Gastroesophageal sphincter (tissue), 4 donors: ENCODE data around the gene SHLD1. TPM values are rescaled to one million over a fixed set of nuclear protein-coding genes. Genes with fewer than 3 reads are reported as not detected.
A peak's percentile ranks its signal among the peaks of the same experiment; 100 is the strongest.
"Not testable (repeated sequence)": the region's sequence is repeated elsewhere in the genome, so short reads cannot be mapped to it uniquely, and the experiment has no call there.

ENCODE experiments used
- ATAC-seq: fragments of 150-250 bp; one replicate; pipeline ENCODE4 v1.9.1; 2016; ENCODE audit warnings: mild to moderate bottlenecking, moderate library complexity
- H3K27ac ChIP-seq, 4 donors: fragments of 200-600 bp; sonication (generic) in 3 of 4; 1 replicate in 3 of 4; 2 replicates in 1 of 4; pipeline ENCODE4 v1.5.1; 2016 to 2019
- H3K27me3 ChIP-seq: fragments of 200-600 bp; sonication (generic); one replicate; pipeline ENCODE4 v1.5.1; 2019
- H3K36me3 ChIP-seq, 2 donors: fragments of 200-600 bp; sonication (generic); one replicate each; pipeline ENCODE4 v1.5.1; 2019; ENCODE audit warnings: control low read depth in 1 of 2
- H3K4me1 ChIP-seq, 3 donors: fragments of 200-600 bp; sonication (generic); 1 replicate in 2 of 3; 2 replicates in 1 of 3; pipeline ENCODE4 v1.5.1; 2016 to 2019; ENCODE audit warnings: control low read depth in 2 of 3
- H3K4me3 ChIP-seq, 2 donors: fragments of 200-600 bp; sonication (generic); one replicate each; pipeline ENCODE4 v1.5.1; 2019; ENCODE audit warnings: mild to moderate bottlenecking in 1 of 2, moderate library complexity in 1 of 2
- H3K9me3 ChIP-seq, 3 donors: fragments of 200-600 bp; sonication (generic); one replicate each; pipeline ENCODE4 v1.5.1; 2017 to 2019; ENCODE audit warnings: control low read depth in 2 of 3
- CTCF ChIP-seq, 4 experiments: fragments of 200-600 bp in 2 of 4; fragments of 450-650 bp in 2 of 4; sonication (generic) in 1 of 4; IDR thresholded peaks; one replicate each; pipeline ENCODE4 v1.5.1; 2017 to 2019; ENCODE audit warnings: antibody characterized with exemption in 4 of 4, mild to moderate bottlenecking in 2 of 4, moderate library complexity in 2 of 4
- EP300 ChIP-seq: sonication (generic); formaldehyde crosslinking; IDR thresholded peaks from one replicate; pipeline ENCODE4 v1.6.1; 2017; ENCODE audit warnings: antibody characterized with exemption, mild to moderate bottlenecking
- POLR2A ChIP-seq, 2 donors: fragments of 450-650 bp; IDR thresholded peaks; one replicate each; pipeline ENCODE4 v1.6.1; 2017; ENCODE audit warnings: antibody characterized with exemption in 2 of 2, mild to moderate bottlenecking in 2 of 2, moderate library complexity in 1 of 2
- POLR2AphosphoS5 ChIP-seq: sonication (generic); formaldehyde crosslinking; IDR thresholded peaks from one replicate; pipeline ENCODE4 v1.6.1; 2017; ENCODE audit warnings: antibody characterized with exemption
- WGBS, 2 donors: methylation state at CpG; one replicate each; pipeline ENCODE4 v1.1.5; 2018; ENCODE audit warnings: low coverage in 1 of 2; 5-methylcytosine and 5-hydroxymethylcytosine counted together
- total RNA-seq, 4 donors: library from RNA; depleted of rRNA; stranded (reverse); fragments of >200 nt; gene quantifications; one replicate each; pipeline ENCODE4 v1.1.0, GENCODE V29; 2016

SHLD1 gene
- total RNA-seq, 4 donors from 2014 or later = 0.93 to 3.3 (median 2.1) TPM

- Histone ChIP-seq H3K4me1 (no peaks in the 10 kb centered on the region), H3K36me3 (peaks cover 0 to 53% of the 10 kb centered on the region in 2 donors), H3K27me3 (no peaks in the 10 kb centered on the region), H3K4me3 (no peak overlapping the region), H3K27ac (no peak overlapping the region), H3K9me3 (no peaks in the 10 kb centered on the region)
- TF ChIP-seq POLR2A (IDR thresholded peaks at IDR 0.05) (no peak), CTCF (IDR thresholded peaks at IDR 0.05) (no peak), POLR2AphosphoS5 (no peak), EP300 (no peak)
- no peak for ATAC-seq
- 73 to 84% methylated on average over 5 of the region's 5 CpGs for WGBS, 2 donors
Measured at GRCh38 chr20:5772704-5773103, 22.5 kb downstream of the SHLD1 start.

- TF ChIP-seq CTCF (IDR thresholded peaks at IDR 0.05) (no peak), POLR2AphosphoS5 (no peak), EP300 (no peak), POLR2A (IDR thresholded peaks at IDR 0.05) (no peak)
- Histone ChIP-seq H3K9me3 (no peaks in the 10 kb centered on the region), H3K27me3 (no peaks in the 10 kb centered on the region), H3K4me3 (no peak overlapping the region), H3K36me3 (peaks cover 0 to 52% of the 10 kb centered on the region in 2 donors), H3K27ac (no peak overlapping the region), H3K4me1 (no peaks in the 10 kb centered on the region)
- no peak for ATAC-seq
- WGBS, 2 donors = 92 to 100% methylated on average over 1 to 6 of the region's 8 CpGs
Measured at GRCh38 chr20:5773589-5773988, 23.4 kb downstream of the SHLD1 start.

GRCh38 chr20:5776077-5776476, 25.9 kb downstream of the SHLD1 start:
- 83% methylated on average over 2 of the region's 5 CpGs; no CpG with 5 or more reads in 1 of the 2 donors for WGBS, 2 donors
- Histone ChIP-seq H3K9me3 (no peaks in the 10 kb centered on the region), H3K27me3 (no peaks in the 10 kb centered on the region), H3K36me3 (peaks cover 0 to 55% of the 10 kb centered on the region in 2 donors), H3K27ac (no peak overlapping the region), H3K4me3 (no peak overlapping the region), H3K4me1 (peaks cover 0 to 1% (median 0%) of the 10 kb centered on the region in 3 donors)
- no peak for TF ChIP-seq POLR2A (IDR thresholded peaks at IDR 0.05)
- TF ChIP-seq POLR2AphosphoS5 = no peak
- TF ChIP-seq CTCF (IDR thresholded peaks at IDR 0.05) = no peak
- no peak for TF ChIP-seq EP300
- no peak for ATAC-seq

GRCh38 chr20:5779071-5779900, 29.1 kb downstream of the SHLD1 start:
- H3K27ac ChIP-seq = no peak overlapping the region
- no peaks in the 10 kb centered on the region for H3K9me3 ChIP-seq
- peaks cover 0 to 39% of the 10 kb centered on the region in 2 donors for H3K36me3 ChIP-seq
- no peaks in the 10 kb centered on the region for H3K27me3 ChIP-seq
- no peak for TF ChIP-seq POLR2AphosphoS5
- TF ChIP-seq POLR2A (IDR thresholded peaks at IDR 0.05) = no peak
- TF ChIP-seq CTCF (IDR thresholded peaks at IDR 0.05) = no peak
- TF ChIP-seq EP300 = no peak
- WGBS, 2 donors = 75 to 83% methylated on average over 1 to 3 of the region's 3 CpGs
- peaks cover 0 to 15% (median 0%) of the 10 kb centered on the region in 3 donors for H3K4me1 ChIP-seq
- ATAC-seq = peak; percentile 78
- H3K4me3 ChIP-seq = no peak overlapping the region

GRCh38 chr20:5780846-5781217, 30.6 kb downstream of the SHLD1 start:
- Histone ChIP-seq H3K27ac (no peak overlapping the region), H3K4me1 (peaks cover 0 to 15% (median 0%) of the 10 kb centered on the region in 3 donors), H3K9me3 (no peaks in the 10 kb centered on the region), H3K27me3 (no peaks in the 10 kb centered on the region), H3K4me3 (no peak overlapping the region), H3K36me3 (peaks cover 0 to 25% of the 10 kb centered on the region in 2 donors)
- WGBS, 2 donors = 80% methylated on average over 1 of the region's 2 CpGs; no CpG with 5 or more reads in 1 of the 2 donors
- ATAC-seq = no peak
- TF ChIP-seq EP300 (no peak), CTCF (IDR thresholded peaks at IDR 0.05) (no peak), POLR2AphosphoS5 (no peak), POLR2A (IDR thresholded peaks at IDR 0.05) (no peak)

- 65 to 69% methylated on average over 3 to 8 of the region's 8 CpGs for WGBS, 2 donors
- not testable (repeated sequence) for H3K27me3 ChIP-seq, H3K9me3 ChIP-seq, ATAC-seq, H3K4me3 ChIP-seq
- Histone ChIP-seq H3K4me1 (peaks cover 0 to 15% (median 0%) of the 10 kb centered on the region in 3 donors), H3K36me3 (peaks cover 0 to 23% of the 10 kb centered on the region in 2 donors), H3K27ac (peak overlapping the region in 2 of 4 donors; percentile 26 to 32)
Measured at GRCh38 chr20:5781367-5781766, 31.2 kb downstream of the SHLD1 start.
